Left colon (tissue), 2 donors: ENCODE results near the gene DNAI7. TPM values are rescaled to one million over a fixed set of nuclear protein-coding genes. Genes with fewer than 3 reads are reported as not detected.

ENCODE experiments used
- ATAC-seq: fragments of 200-7000 bp; cut with Tn5 transposase; one replicate; pipeline ENCODE4 v1.9.1; 2020; ENCODE audit warnings: mild to moderate bottlenecking, moderate library complexity
- DNase-seq, 2 donors: peaks; one replicate each; pipeline ENCODE4 v3.0.0-alpha.2; 2020
- intact Hi-C, 2 donors: fragments of 100-400 bp; cut with DNase I in 1 of 2; cut with micrococcal nuclease in 1 of 2; formaldehyde crosslinking; loops; one replicate each; pipeline versions ENCODE4 v1.11.2 to v1.14.0; 2022; cut with DNase I, micrococcal nuclease
- total RNA-seq, 2 donors: library from RNA; stranded (reverse); fragmentation: NEBNext Ultra II Directional; extraction: Animal tissue kit (Norgen Biotek cat#: 25700); gene quantifications; one replicate each; pipeline ENCODE4 v1.2.1, GENCODE V29; 2021
- donor health status: DM: no; HTN: no; CAD: no.
- donor health status: DM: yes; HTN: yes; CAD: no.

Gene DNAI7
- total RNA-seq, 2 donors from 2014 or later = 0.43 to 0.45 TPM

GRCh38 chr12:25065035-25065434 lies 129.9 kb downstream of the DNAI7 start:
- DNase-seq (no peak), ATAC-seq (no peak)
- intact Hi-C loops = no loop called here

- no peak for ATAC-seq
- intact Hi-C loops = no loop called here
- DNase-seq = no peak
Measured at GRCh38 chr12:25063873-25064628, 130.9 kb downstream of the DNAI7 start.

- intact Hi-C loops = no loop called here
- no peak for ATAC-seq
- DNase-seq = no peak
Measured at GRCh38 chr12:25058658-25059058, 136.3 kb downstream of the DNAI7 start.

Other genes starting within 250 kb of the DNAI7 start
- gene BCAT1, start 246.1 kb downstream of the DNAI7 start, total RNA-seq = 1 to 10 TPM; 6.0 to 9.4 TPM
- gene ETFRF1, start 77 bp upstream of the DNAI7 start, total RNA-seq = 10 to 100 TPM; 11.0 to 13.6 TPM
- gene KRAS, start 55.8 kb upstream of the DNAI7 start, total RNA-seq = 10 to 100 TPM; 74.7 to 76.9 TPM